Epidermal melanocyte (primary cell): ENCODE data around the gene SNRNP70.
"Not testable (repeated sequence)": the region's sequence is repeated elsewhere in the genome, so short reads cannot be mapped to it uniquely, and the experiment has no call there.

Experiments
- DNase-seq: peaks from one replicate; pipeline ENCODE4 v3.0.0; 2011; ENCODE audit warnings: low spot score; ENCODE audit not compliant: insufficient read length

The SNRNP70 gene

DNA sequence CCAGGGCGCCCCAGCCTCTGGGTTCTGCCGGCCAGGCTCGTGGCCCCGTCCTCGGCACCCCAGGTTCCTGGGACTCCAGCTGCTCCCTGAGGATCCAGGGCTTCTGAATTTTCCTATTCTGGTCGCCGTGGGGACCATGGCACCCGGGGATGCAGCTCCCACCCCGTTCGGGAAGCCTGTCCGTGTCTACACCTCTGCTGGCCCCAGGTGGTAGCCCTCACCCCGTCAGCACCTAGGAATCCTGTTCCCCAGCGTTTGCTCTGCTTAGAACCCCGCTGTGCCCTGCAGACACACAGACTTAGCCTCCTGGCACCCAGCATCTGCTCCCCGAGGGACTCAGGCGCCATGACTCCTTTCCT, 35.1 kb downstream of the SNRNP70 start:
- no peak for DNase-seq

GRCh38 chr19:49120868-49121267, 35.6 kb downstream of the SNRNP70 start:
- no peak for DNase-seq

DNA sequence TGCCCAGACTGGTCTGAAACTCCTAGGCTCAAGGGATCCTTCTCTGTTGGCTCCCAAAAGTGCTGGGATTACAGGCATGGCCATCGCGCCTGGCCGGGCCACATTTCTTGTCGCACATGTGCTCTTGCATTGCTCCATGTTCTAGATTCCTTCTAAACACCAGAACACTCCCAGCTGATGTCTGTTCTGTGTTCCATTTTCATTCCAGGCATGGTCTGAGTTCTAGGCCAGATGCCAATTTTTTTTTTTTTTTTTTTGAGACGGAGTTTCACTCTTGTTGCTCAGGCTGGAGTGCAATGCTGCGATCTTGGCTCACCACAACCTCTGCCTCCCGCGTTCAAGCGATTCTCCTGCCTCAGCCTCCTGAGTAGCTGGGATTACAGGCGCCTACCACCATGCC, 36.6 kb downstream of the SNRNP70 start:
- not testable (repeated sequence) for DNase-seq

- not testable (repeated sequence) for DNase-seq
Observed at GRCh38 chr19:49123285-49123684, 38.0 kb downstream of the SNRNP70 start.

DNA sequence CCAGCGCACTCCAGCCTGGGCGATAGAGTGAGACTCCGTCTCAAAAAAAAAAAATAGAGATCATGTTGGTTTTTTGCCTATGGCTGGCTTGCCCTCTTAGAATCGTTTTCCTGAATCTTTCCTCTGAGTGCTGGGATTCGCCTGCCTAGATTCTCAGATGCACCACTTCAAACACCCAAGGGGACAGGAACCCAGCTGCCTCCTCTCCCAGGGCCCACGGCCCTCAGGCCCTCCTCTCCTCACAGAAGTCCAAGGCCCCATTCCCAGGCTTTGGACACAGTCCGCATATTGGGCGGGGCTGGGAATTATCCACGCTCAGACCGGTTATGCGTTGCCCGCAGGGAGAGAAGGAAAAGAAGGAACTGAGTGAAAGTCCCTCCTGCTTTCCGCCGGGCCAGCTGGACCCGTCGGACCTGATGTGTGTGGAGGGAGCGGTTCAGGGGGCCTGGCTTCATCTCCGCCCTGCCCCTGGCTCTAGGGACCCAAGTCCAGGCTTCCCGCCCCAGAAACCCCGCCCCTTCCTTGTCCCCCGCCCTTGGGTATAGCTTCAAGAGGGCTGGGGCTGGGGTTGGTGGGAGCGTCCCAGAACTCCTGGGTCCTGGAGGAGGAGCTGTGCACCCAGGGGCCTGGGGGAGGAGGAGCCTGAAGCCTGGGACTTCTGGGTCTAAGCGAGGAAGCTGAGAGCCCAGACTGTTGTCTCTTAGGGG, 39.9 kb downstream of the SNRNP70 start:
- DNase-seq = no peak

DNA sequence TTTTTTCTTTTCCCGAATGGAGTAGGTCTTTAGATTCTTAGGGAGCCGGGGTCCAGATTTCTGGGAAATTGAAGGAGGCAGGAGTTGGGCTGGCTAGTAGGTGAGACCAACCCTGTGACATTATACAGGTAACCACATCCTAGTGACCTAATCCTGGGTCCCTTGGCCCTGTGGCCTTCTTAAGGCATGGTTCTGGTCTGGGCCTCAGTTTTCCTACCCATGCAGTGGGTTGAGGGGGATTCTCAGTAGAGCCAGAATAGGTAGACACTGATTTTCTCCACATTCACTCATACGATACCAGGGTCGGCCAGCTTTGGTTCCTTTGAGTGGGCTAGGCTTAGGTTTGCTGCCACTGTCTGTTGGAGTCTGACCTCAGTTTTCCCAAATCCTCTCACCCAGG, 41.3 kb downstream of the SNRNP70 start:
- no peak for DNase-seq

DNA sequence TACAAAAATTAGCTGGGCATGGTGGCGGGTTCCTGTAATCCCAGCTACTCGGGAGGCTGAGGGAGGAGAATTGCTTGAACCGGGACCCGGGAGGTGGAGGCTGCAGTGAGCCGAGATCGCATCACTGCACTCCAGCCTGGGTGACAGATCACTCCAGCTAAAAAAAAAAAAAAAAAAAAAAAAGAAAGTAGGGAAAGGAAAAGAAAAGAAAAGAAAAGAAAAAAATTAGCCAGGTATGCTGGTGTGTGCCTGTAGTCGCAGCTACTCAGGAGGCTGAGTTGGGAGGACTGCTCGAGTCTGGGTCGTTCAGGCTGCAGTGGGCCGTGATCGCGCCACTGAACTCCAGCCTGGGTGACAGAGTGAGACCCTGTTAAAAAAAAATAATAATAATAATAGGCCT, 42.0 kb downstream of the SNRNP70 start:
- DNase-seq = not testable (repeated sequence)

DNA sequence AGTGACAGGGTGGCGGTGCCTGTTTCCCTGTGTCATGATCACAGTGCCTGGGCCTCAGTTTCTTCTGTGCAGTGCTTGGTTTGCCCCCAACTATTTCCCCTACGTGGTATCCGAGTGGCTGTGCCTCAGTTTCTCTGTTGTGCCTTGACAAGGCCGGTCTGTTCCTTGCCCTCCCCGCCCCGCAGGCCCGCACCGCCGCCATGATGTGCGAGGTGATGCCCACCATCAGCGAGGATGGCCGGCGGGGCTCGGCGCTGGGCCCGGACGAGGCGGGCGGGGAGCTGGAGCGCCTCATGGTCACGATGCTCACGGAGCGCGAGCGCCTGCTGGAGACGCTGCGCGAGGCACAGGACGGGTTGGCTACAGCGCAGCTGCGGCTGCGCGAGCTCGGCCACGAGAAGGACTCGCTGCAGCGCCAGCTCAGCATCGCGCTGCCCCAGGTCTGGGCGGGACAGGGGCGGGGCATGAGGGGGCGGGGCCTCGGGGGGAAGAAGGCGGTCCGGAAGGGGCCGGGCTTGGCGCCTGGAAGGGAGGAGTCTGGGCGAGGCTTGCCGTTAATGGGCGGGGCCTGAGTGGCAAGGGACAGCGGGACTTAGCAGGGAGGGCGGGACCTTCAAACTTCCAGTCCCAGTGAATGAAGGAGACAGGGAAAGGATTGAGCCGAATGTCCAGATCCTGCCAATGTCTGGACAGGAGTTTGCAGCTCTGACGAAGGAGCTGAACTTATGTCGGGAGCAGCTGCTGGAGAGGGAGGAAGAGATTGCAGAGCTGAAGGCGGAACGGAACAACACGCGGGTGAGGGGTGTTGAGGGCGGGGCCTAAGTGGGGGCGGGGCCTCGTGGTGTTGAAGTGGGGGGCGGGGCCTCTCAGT, 42.7 kb downstream of the SNRNP70 start:
- peak; percentile 99 for DNase-seq

GRCh38 chr19:49128545-49129237, 43.4 kb downstream of the SNRNP70 start:
- DNase-seq = no peak

GRCh38 chr19:49129238-49129583, 44.0 kb downstream of the SNRNP70 start:
- no peak for DNase-seq

DNA sequence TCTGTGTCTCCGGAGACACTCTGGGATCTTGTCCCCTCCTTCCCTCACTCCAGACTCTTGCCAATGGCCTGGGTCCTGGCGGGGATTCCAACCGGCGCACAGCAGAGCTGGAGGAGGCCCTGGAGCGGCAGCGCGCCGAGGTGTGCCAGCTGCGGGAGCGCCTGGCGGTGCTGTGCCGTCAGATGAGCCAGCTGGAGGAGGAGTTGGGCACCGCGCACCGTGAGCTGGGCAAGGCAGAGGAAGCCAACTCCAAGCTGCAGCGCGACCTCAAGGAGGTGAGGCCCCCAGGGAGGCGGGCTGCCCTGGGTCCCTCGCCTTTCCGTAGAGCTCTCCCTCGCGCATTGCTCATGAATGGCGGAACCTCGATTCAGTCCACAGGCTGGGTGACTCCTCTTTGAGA, 45.1 kb downstream of the SNRNP70 start:
- DNase-seq = no peak

- DNase-seq = no peak
Observed at GRCh38 chr19:49132974-49133609, 47.8 kb downstream of the SNRNP70 start.

GRCh38 chr19:49133621-49134454, 48.6 kb downstream of the SNRNP70 start:
- no peak for DNase-seq

GRCh38 chr19:49135686-49136085, 50.4 kb downstream of the SNRNP70 start:
- DNase-seq = no peak

DNA sequence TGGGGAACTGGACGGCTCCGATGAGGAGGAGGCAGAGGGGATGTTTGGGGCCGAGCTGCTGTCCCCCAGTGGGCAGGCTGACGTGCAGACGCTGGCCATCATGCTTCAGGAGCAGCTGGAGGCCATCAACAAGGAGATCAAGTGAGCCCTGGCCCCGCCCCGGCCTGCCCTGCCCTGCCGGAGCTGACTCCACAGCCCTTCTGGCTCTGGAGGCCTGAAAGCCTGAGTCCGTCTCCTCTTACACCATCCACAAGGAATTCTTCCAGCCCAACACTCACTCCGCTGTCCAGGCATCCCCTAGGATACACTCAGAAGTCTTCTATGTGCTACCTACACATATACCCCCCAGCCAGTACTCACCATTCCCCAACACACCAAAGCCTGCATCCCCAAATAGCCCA, 51.5 kb downstream of the SNRNP70 start:
- no peak for DNase-seq

- no peak for DNase-seq
Observed at GRCh38 chr19:49140951-49141350, 55.7 kb downstream of the SNRNP70 start.

GRCh38 chr19:49141352-49141751, 56.1 kb downstream of the SNRNP70 start:
- no peak for DNase-seq

- peak; percentile 98 for DNase-seq
Observed at GRCh38 chr19:49142866-49143335, 57.6 kb downstream of the SNRNP70 start.

DNA sequence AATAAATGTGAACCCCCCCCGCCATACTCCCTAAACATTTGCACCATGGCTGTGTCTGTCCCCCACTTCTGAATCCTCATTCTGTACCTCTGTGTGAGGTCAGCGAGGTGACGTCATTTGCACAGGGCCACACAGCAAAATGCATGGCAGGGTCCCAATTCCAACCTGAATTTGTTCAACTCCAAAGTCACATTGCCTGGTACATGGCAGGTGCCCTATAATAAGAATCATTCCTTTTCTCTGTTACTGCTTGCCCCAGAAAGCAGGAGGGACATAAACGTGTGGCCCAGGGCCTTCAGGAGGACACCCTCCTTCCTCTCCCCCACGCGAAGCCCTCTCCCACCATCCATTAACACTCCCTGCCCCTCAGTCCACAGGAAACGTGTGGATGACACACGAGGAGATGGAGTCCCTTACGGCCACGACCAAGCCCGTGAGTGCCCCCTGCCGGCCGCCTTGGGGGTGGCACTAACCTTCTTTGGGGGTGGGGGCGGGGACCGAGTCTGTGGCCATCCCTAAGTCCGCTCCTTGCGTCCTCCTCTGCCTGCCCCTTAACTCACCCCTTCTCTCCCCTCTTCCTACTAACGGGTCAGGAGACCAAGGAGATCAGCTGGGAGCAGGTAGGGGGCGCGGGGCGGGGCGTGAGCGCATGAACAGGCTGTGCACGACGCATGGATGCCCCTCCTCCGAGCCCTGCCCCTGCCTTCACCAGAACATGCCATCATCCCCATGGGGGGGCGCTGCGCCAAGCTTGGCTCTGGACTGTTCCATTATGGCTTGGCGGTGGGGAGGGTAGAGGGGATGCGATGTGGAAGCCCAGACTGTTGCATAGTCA, 60.5 kb downstream of the SNRNP70 start:
- peak; percentile 78 for DNase-seq

GRCh38 chr19:49146408-49146770, 61.1 kb downstream of the SNRNP70 start:
- not testable (repeated sequence) for DNase-seq
